Nephron progenitor cell (in vitro differentiated cells): Measurements from ENCODE around the gene CCDC57.
A peak's percentile ranks its signal among the peaks of the same experiment; 100 is the strongest.

Source experiments
- DNase-seq: peaks from one replicate; pipeline ENCODE4 v3.0.0; 2021
- H3K27ac Mint-ChIP-seq: 2 replicates; pipeline ENCODE4 v1.8.0; 2021; ENCODE audit warnings: mild to moderate bottlenecking, moderate library complexity, mixed read lengths
- H3K27me3 Mint-ChIP-seq: 2 replicates; pipeline ENCODE4 v1.8.0; 2021; ENCODE audit warnings: mild to moderate bottlenecking, low read depth, mixed read lengths; ENCODE audit not compliant: poor library complexity
- H3K36me3 Mint-ChIP-seq: 2 replicates; pipeline ENCODE4 v1.8.0; 2021; ENCODE audit warnings: low read depth, mixed read lengths
- H3K4me1 Mint-ChIP-seq: 2 replicates; pipeline ENCODE4 v1.8.0; 2021; ENCODE audit warnings: mixed read lengths
- H3K4me3 Mint-ChIP-seq: 2 replicates; pipeline ENCODE4 v1.8.0; 2021; ENCODE audit warnings: mild to moderate bottlenecking, moderate library complexity, mixed read lengths
- H3K9me3 Mint-ChIP-seq: 2 replicates; pipeline ENCODE4 v1.8.0; 2021; ENCODE audit warnings: mild to moderate bottlenecking, moderate library complexity, mixed read lengths
- TF ChIP-seq, protein P1 (sequence below): fragments of 200-600 bp; sonication (generic); IDR thresholded peaks from 2 replicates; pipeline ENCODE4 v1.5.0; 2021; ENCODE audit warnings: antibody characterized with exemption

CCDC57 gene

DNA sequence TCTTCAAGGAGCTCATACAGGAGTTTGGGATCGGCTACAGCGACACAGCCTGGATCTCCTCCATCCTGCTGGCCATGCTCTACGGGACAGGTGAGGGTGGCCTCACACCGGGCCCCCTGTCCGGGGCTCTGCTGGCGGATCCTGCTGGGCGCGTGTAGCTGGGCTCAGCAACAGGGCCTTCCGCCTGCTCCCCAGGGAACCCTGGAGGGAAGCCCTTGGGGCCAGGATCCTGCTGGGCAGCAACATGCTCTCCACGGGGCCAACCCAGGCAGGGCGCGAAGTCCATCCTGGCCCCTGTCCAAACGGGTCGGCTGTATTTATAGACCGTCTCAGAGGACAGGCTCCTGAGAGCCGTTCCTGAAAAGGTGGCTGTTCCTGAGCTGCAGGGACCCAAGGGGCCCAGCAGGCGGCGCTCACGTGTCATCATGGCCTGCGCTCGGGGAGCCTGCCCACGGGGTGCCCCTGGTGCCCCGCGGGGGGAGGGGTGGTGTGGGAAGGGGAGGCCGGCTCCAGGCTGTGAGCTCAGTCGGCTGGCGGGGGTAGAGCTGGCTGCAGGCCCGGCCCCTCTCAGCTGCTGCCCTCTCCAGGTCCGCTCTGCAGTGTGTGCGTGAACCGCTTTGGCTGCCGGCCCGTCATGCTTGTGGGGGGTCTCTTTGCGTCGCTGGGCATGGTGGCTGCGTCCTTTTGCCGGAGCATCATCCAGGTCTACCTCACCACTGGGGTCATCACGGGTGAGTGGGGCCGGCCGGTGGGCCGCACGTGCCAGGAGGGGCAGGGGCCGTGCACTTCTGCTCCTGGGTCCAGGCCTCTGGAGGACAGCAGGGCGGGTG, 23.7 kb upstream of the CCDC57 start:
- Mint-ChIP-seq H3K27ac (no peak overlapping the region), H3K9me3 (no peaks in the 10 kb centered on the region), H3K4me1 (peaks cover 58% of the 10 kb centered on the region), H3K27me3 (no peaks in the 10 kb centered on the region), H3K36me3 (peaks cover 8% of the 10 kb centered on the region), H3K4me3 (no peak overlapping the region)
- peak; percentile 69 for DNase-seq
- TF ChIP-seq, protein P1, sequence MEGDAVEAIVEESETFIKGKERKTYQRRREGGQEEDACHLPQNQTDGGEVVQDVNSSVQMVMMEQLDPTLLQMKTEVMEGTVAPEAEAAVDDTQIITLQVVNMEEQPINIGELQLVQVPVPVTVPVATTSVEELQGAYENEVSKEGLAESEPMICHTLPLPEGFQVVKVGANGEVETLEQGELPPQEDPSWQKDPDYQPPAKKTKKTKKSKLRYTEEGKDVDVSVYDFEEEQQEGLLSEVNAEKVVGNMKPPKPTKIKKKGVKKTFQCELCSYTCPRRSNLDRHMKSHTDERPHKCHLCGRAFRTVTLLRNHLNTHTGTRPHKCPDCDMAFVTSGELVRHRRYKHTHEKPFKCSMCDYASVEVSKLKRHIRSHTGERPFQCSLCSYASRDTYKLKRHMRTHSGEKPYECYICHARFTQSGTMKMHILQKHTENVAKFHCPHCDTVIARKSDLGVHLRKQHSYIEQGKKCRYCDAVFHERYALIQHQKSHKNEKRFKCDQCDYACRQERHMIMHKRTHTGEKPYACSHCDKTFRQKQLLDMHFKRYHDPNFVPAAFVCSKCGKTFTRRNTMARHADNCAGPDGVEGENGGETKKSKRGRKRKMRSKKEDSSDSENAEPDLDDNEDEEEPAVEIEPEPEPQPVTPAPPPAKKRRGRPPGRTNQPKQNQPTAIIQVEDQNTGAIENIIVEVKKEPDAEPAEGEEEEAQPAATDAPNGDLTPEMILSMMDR: peak; percentile 78

DNA sequence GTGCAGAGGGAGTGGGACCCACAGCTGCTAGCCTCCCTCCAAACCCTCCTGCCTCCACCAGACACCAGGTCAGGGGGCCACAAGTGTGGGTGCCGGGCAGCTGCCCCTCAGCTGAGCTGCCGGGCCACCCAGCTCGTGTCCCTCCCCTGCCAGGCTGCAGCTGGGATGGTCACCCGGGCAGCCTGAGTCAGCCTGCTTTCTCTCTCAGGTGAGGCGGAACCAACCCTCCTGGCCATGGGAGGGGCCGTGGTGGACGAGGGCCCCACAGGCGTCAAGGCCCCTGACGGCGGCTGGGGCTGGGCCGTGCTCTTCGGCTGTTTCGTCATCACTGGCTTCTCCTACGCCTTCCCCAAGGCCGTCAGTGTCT, 23.1 kb upstream of the CCDC57 start:
- Mint-ChIP-seq H3K27ac (no peak overlapping the region), H3K36me3 (peaks cover 8% of the 10 kb centered on the region), H3K27me3 (no peaks in the 10 kb centered on the region), H3K9me3 (no peaks in the 10 kb centered on the region), H3K4me3 (no peak overlapping the region), H3K4me1 (peaks cover 52% of the 10 kb centered on the region)
- DNase-seq: no peak
- TF ChIP-seq, protein P1: no peak

DNA sequence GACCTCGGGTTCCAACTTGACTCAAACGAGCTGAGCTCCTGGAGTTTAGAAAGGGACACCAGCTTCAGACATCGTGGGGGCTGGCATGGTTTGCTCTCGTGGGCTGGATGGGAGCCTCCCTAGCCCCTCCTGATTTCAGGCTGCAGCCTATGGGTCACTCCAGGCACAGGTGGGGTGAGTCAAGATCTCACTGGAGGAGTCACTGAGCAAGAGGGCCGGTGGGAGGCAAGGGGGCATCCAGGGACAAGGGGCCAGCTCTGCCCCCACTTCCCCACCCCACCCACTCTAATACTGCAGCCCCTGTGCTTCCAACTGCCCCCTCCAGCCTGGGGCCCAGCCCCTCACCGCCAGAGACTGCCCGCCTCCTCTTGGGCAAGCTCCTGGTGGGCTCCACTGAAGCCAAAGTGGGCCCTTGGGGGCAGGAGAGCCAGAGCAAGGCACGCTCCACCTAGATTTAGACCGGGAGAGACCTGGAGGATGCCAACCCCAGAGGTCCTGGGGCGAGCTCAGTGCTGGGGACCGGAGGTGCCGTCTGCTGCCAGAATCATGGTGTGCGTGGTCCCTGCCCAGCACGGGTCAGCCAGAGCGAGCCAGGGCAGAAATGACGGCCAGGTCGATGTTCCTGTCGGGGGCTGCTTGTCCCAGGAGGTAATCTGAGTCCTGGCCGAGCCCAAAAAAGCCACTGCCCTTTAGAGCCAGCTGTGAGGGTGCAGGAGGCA, 22.6 kb upstream of the CCDC57 start:
- DNase-seq: no peak
- no peak overlapping the region for H3K27ac Mint-ChIP-seq
- peaks cover 47% of the 10 kb centered on the region for H3K4me1 Mint-ChIP-seq
- no peaks in the 10 kb centered on the region for H3K9me3 Mint-ChIP-seq
- peaks cover 8% of the 10 kb centered on the region for H3K36me3 Mint-ChIP-seq
- H3K27me3 Mint-ChIP-seq: no peaks in the 10 kb centered on the region
- peak overlapping the region; percentile 56 for H3K4me3 Mint-ChIP-seq
- TF ChIP-seq, protein P1: no peak

DNA sequence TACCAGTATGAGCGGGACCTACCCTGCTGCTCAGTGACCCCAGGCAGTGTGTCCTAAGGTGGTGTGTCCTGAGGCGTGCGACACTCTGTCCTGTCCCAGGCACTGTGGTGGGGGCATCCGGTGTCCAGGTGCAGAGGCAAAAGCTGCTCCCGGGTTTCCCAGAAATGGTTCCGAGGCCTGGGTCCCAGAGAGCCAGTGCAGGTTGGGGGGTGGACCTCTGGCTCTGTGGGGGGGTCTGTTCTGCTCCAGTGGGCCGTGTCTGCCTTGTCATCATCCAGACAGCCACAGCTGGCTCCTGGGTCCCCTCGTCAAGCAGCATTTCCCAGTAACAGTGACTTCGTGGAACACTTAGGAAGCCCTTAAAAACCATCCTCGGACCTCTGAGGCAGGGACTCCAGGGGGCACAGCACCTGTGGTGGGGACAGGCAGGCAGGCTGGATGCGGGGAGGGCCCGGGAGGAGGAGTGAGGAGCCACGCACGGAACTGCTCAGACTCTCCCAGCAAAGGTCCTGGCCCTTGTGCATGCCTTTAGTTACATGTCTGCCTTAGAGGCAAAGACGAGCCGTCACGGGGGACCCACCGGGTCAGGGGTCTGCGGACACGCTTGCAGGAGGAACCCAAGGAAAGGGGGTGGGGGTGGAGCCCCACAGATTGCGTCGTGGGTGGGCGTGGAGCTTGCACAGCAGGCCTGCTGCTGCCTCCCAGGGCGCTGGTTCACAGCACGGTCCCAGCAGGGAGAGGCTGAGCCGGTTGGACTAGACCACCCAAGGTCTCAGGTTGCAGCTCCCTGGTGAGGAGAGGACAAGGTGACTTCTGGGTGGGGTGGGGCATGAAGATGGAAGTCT, 21.8 kb upstream of the CCDC57 start:
- H3K27ac Mint-ChIP-seq: no peak overlapping the region
- peaks cover 48% of the 10 kb centered on the region for H3K4me1 Mint-ChIP-seq
- TF ChIP-seq, protein P1: no peak
- peaks cover 8% of the 10 kb centered on the region for H3K36me3 Mint-ChIP-seq
- H3K9me3 Mint-ChIP-seq: no peaks in the 10 kb centered on the region
- DNase-seq: peak; percentile 45
- H3K27me3 Mint-ChIP-seq: peaks cover 3% of the 10 kb centered on the region
- peak overlapping the region; percentile 56 for H3K4me3 Mint-ChIP-seq

DNA sequence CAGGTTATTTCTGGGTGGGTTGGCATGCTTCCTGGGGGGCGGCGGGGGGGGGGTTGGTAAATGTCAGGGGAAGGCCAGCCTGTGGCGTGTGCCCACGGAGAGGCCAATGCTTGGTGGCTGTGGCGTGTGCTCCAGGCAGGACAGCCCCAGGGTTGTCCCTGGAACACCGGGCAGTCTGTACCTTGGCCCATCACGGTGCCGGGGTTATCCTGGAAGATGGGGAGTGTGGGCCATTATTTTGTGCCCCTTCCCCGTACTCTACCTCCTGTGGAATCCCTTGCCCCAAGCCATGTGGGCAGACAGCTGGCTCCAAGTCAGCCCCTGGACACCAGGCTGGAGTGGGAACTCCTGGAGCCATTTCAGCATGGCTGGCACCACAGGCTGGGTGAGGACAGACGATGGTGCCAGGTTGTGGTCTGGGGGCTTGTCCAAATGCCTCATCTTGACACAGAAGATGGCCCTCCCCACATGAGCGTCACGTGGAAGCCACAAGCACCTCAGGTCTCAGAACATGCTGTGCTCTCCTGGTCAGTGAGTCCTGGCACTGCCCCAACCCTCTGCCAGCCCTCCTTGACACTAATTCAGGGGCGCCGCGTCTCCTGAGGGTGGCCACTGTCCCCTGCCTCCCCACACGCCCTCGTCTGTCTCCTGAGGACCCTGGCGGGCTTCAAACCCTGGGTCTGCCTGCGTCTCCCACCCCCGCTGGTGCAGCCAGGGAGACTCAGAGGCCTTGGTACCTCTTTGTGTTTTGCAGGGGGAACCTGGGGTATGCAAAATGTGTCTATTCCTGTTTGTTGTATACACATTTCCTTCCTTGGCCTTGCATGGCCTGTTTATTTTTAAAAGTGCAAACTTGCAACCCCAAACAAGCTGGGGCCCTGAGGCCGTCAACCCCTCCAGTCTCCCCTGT, 20.5 kb upstream of the CCDC57 start:
- H3K27me3 Mint-ChIP-seq: peaks cover 3% of the 10 kb centered on the region
- TF ChIP-seq, protein P1: no peak
- no peaks in the 10 kb centered on the region for H3K9me3 Mint-ChIP-seq
- peak overlapping the region; percentile 42 for H3K4me3 Mint-ChIP-seq
- H3K27ac Mint-ChIP-seq: no peak overlapping the region
- H3K36me3 Mint-ChIP-seq: peaks cover 4% of the 10 kb centered on the region
- peaks cover 41% of the 10 kb centered on the region for H3K4me1 Mint-ChIP-seq
- DNase-seq: no peak
